Peyer's patch (tissue), 4 donors: ENCODE measurements around the gene DMD.

ENCODE experiments used
- CTCF ChIP-seq, 6 experiments: fragments of 450-650 bp in 4 of 6; fragments of 200-600 bp in 2 of 6; sonication (generic) in 1 of 6; IDR thresholded peaks; one replicate each; pipeline ENCODE4 v1.5.1; 2017 to 2019; ENCODE audit warnings: antibody characterized with exemption in 6 of 6, mild to moderate bottlenecking in 3 of 6, moderate library complexity in 1 of 6
- POLR2A ChIP-seq, 2 donors: fragments of 450-650 bp; IDR thresholded peaks; one replicate each; pipeline ENCODE4 v1.5.1; 2017; ENCODE audit warnings: antibody characterized with exemption in 2 of 2, mild to moderate bottlenecking in 2 of 2, moderate library complexity in 2 of 2

- no peak for TF ChIP-seq CTCF (IDR thresholded peaks at IDR 0.05)
- TF ChIP-seq POLR2A (IDR thresholded peaks at IDR 0.05): no peak
Measured at GRCh38 chrX:33205321-33205720, 6.0 kb downstream of the DMD start.
